Bronchial epithelial cell (primary cell): ENCODE measurements around the gene MPZL2. TPM values are rescaled to one million over a fixed set of nuclear protein-coding genes. Genes with fewer than 3 reads are reported as not detected.
"Not testable (repeated sequence)": the region's sequence is repeated elsewhere in the genome, so short reads cannot be mapped to it uniquely, and the experiment has no call there.

Experiments
- DNase-seq: peaks from one replicate; pipeline ENCODE4 v3.0.0-alpha.2; 2010; ENCODE audit warnings: low read depth
- FAIRE-seq: peaks from 2 replicates; lab custom pipeline; 2011; peaks lifted over from hg19 to GRCh38; lab: Jason Lieb, UNC
- H3K27me3 ChIP-seq: 2 replicates; pipeline ENCODE4 v1.5.1; 2011; ENCODE audit warnings: low read length; ENCODE audit not compliant: control insufficient read depth, insufficient read depth
- H3K36me3 ChIP-seq: 2 replicates; pipeline ENCODE4 v1.5.1; 2011; ENCODE audit warnings: low read length; ENCODE audit not compliant: control insufficient read depth, insufficient read depth
- H3K4me3 ChIP-seq: 2 replicates; pipeline ENCODE4 v1.5.1; 2011; ENCODE audit warnings: mild to moderate bottlenecking, low read depth, low read length, control low read depth
- total RNA-seq: library from RNA; depleted of rRNA; stranded (reverse); fragments of >200 nt; gene quantifications from 2 replicates; pipeline ENCODE4 v1.2.1, GENCODE V29; 2014
- TF ChIP-seq, protein P1 (sequence below): IDR thresholded peaks from 2 replicates; pipeline ENCODE4 v1.5.1; 2011; ENCODE audit warnings: mild to moderate bottlenecking, moderate library complexity, low read length, control low read depth, inconsistent platforms; ENCODE audit not compliant: insufficient read depth, severe bottlenecking

MPZL2 gene
- total RNA-seq, 1 donor from 2014 or later: 38.7 TPM

DNA sequence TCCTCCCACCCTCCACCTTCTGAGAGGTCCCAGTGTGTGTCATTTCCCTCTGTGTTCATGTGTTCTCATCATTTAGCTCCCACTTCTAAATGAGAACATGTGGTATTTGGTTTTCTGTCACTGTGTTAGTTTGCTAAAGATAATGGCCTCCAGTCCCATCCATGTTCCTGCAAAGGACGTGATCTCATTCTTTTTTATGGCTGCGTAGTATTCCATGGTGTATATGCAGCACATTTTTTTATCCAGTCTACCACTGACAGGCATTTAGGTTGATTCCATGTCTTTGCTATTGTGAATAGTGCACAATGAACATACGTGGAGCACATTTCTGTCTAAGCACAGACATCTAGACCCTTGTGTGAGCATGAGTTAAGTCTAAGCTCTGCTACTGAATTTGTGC lies 46.2 kb upstream of the MPZL2 start:
- Histone ChIP-seq H3K4me3 (no peak overlapping the region), H3K36me3 (no peaks in the 10 kb centered on the region), H3K27me3 (no peaks in the 10 kb centered on the region)
- TF ChIP-seq, protein P1, sequence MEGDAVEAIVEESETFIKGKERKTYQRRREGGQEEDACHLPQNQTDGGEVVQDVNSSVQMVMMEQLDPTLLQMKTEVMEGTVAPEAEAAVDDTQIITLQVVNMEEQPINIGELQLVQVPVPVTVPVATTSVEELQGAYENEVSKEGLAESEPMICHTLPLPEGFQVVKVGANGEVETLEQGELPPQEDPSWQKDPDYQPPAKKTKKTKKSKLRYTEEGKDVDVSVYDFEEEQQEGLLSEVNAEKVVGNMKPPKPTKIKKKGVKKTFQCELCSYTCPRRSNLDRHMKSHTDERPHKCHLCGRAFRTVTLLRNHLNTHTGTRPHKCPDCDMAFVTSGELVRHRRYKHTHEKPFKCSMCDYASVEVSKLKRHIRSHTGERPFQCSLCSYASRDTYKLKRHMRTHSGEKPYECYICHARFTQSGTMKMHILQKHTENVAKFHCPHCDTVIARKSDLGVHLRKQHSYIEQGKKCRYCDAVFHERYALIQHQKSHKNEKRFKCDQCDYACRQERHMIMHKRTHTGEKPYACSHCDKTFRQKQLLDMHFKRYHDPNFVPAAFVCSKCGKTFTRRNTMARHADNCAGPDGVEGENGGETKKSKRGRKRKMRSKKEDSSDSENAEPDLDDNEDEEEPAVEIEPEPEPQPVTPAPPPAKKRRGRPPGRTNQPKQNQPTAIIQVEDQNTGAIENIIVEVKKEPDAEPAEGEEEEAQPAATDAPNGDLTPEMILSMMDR: no peak
- DNase-seq (no peak), FAIRE-seq (no peak)

GRCh38 chr11:118308995-118309528 lies 45.0 kb upstream of the MPZL2 start:
- H3K4me3 ChIP-seq, H3K27me3 ChIP-seq, H3K36me3 ChIP-seq, FAIRE-seq, DNase-seq: not testable (repeated sequence)

DNA sequence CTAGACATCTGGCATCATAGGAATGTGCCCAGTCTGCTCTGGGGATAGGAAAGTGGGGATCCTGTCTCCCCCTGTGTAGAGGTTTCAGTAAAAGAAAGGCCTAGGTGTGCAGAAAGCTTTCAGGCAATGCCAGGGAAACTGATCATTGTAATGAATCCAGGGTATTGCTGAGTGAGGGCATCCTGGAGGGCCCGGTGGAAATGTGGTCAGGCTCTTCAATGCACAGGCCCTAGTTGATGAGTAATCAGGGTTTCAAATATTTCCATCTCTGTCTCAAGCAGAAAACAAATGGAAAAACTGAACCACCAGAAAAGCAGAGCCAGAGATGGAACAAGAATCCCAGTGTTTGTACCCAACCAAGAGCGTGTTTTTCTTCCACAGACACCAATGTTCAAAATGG lies 42.5 kb upstream of the MPZL2 start:
- no peak overlapping the region for H3K4me3 ChIP-seq
- no peaks in the 10 kb centered on the region for H3K36me3 ChIP-seq
- TF ChIP-seq, protein P1: no peak
- DNase-seq: no peak
- no peaks in the 10 kb centered on the region for H3K27me3 ChIP-seq
- no peak for FAIRE-seq

GRCh38 chr11:118305726-118306125 lies 41.6 kb upstream of the MPZL2 start:
- Histone ChIP-seq H3K27me3 (no peaks in the 10 kb centered on the region), H3K36me3 (no peaks in the 10 kb centered on the region), H3K4me3 (no peak overlapping the region)
- FAIRE-seq: no peak
- TF ChIP-seq, protein P1: no peak
- no peak for DNase-seq

DNA sequence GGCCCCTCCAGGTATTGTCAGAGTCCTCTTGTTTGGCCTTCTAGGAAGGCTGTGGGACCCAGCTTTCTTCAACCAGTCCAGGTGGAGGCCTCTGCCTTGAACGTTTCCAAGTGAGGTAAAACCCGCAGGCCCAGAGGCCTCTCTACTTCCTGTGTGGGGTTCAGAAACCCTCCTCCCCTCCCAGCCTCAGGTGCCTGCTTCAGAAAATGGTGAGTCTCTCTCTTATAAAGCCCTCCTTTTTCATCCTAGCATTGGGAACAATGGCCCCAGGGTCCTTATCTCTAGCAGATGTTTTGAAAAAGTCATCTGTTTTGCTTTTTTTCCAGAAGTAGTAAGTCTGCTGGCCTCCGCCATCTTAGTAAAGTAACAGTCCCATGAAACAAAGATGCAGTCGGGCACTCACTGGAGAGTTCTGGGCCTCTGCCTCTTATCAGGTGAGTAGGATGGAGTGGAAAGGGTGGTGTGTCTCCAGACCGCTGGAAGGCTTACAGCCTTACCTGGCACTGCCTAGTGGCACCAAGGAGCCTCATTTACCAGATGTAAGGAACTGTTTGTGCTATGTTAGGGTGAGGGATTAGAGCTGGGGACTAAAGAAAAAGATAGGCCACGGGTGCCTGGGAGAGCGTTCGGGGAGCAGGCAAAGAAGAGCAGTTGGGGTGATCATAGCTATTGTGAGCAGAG lies 40.6 kb upstream of the MPZL2 start, which contains the start of gene CD3E:
Gene CD3E, plus strand, starts transcription at position 163 of the 681 bp plus-strand sequence. Its CDS starts 223 bp downstream, at position 386.
- FAIRE-seq (no peak), DNase-seq (no peak)
- TF ChIP-seq, protein P1: no peak
- no peak within 1 kb of the TSS for H3K4me3 ChIP-seq
- no peaks in the 10 kb centered on the region for H3K36me3 ChIP-seq
- H3K27me3 ChIP-seq: no peaks in the 10 kb centered on the region

- no peak overlapping the region for H3K4me3 ChIP-seq
- H3K36me3 ChIP-seq: no peaks in the 10 kb centered on the region
- H3K27me3 ChIP-seq: no peaks in the 10 kb centered on the region
- DNase-seq (no peak), FAIRE-seq (no peak)
- TF ChIP-seq, protein P1: no peak
These were observed 40.1 kb upstream of the MPZL2 start for GRCh38 chr11:118304227-118304567.
